HL-60 (cell line): ENCODE data around the gene IFITM5.
A peak's percentile ranks its signal among the peaks of the same experiment; 100 is the strongest.
"Not testable (repeated sequence)": the region's sequence is repeated elsewhere in the genome, so short reads cannot be mapped to it uniquely, and the experiment has no call there.

Experiments
- DNase-seq, 2 experiments: peaks; one replicate each; pipeline ENCODE4 v3.0.0-alpha.2; 2010 to 2020; ENCODE audit warnings: low read depth in 1 of 2, low spot score in 1 of 2
- H3K27ac ChIP-seq: fragments of 250-450 bp; sonication (Bioruptor Pico); replicated peaks from 2 replicates; pipeline ENCODE4 v1.5.1; 2020; ENCODE audit warnings: mild to moderate bottlenecking, moderate library complexity
- H3K27me3 ChIP-seq: fragments of 250-450 bp; sonication (Bioruptor Pico); 2 replicates; pipeline ENCODE4 v1.5.1; 2021; ENCODE audit warnings: mild to moderate bottlenecking, moderate library complexity; ENCODE audit not compliant: insufficient read depth, poor library complexity, severe bottlenecking
- H3K4me3 ChIP-seq: replicated peaks from 2 replicates; pipeline ENCODE4 v1.5.1; 2011; ENCODE audit warnings: mild to moderate bottlenecking, control low read depth, low read length; ENCODE audit not compliant: insufficient read depth
- CTCF ChIP-seq: IDR thresholded peaks from one replicate; pipeline ENCODE4 v1.5.1; 2011; ENCODE audit warnings: low read length, control low read depth, inconsistent platforms; ENCODE audit not compliant: insufficient read depth
- GABPA ChIP-seq: IDR thresholded peaks from 2 replicates; pipeline ENCODE4 v1.6.1; 2012; ENCODE audit warnings: low read depth
- POLR2AphosphoS5 ChIP-seq: IDR thresholded peaks from 2 replicates; pipeline ENCODE4 v1.6.1; 2012; ENCODE audit warnings: low read depth
- REST ChIP-seq: IDR thresholded peaks from 2 replicates; pipeline ENCODE4 v1.6.1; 2012; ENCODE audit warnings: low read depth; ENCODE audit not compliant: insufficient replicate concordance
- SPI1 ChIP-seq: IDR thresholded peaks from 2 replicates; pipeline ENCODE4 v1.6.1; 2012; ENCODE audit warnings: low read depth, mild to moderate bottlenecking, borderline replicate concordance

The IFITM5 gene

GRCh38 chr11:334264-334994 lies 35.1 kb upstream of the IFITM5 start:
- DNase-seq: no peak
- no peak overlapping the region for H3K27ac ChIP-seq
- TF ChIP-seq CTCF (no peak), GABPA (no peak), POLR2AphosphoS5 (no peak), SPI1 (no peak)
- H3K27me3 ChIP-seq: peaks cover 4% of the 10 kb centered on the region
- no peak overlapping the region for H3K4me3 ChIP-seq

GRCh38 chr11:333616-334263 lies 34.4 kb upstream of the IFITM5 start:
- H3K4me3 ChIP-seq, H3K27ac ChIP-seq, DNase-seq, H3K27me3 ChIP-seq: not testable (repeated sequence)

- Histone ChIP-seq H3K4me3 (no peak overlapping the region), H3K27ac (no peak overlapping the region), H3K27me3 (peaks cover 4% of the 10 kb centered on the region)
- DNase-seq: no peak
- no peak for TF ChIP-seq POLR2AphosphoS5
Observed at GRCh38 chr11:332651-333480, 33.5 kb upstream of the IFITM5 start.

GRCh38 chr11:331358-332060 lies 32.2 kb upstream of the IFITM5 start:
- TF ChIP-seq CTCF (no peak), GABPA (no peak), SPI1 (no peak), REST (no peak)
- Histone ChIP-seq H3K27me3 (peaks cover 4% of the 10 kb centered on the region), H3K4me3 (no peak overlapping the region), H3K27ac (no peak overlapping the region)
- no peak for DNase-seq

GRCh38 chr11:330694-331357 lies 31.5 kb upstream of the IFITM5 start:
- peak in 1 of 2 experiments; percentile 50 for DNase-seq
- no peak overlapping the region for H3K27ac ChIP-seq

More at GRCh38 chr11:330694-331357, 31.5 kb upstream of the IFITM5 start:
- Histone ChIP-seq H3K27me3 (peaks cover 4% of the 10 kb centered on the region), H3K4me3 (no peak overlapping the region)
- TF ChIP-seq SPI1: no peak
- TF ChIP-seq POLR2AphosphoS5: no peak
- TF ChIP-seq REST: no peak
- TF ChIP-seq GABPA: no peak
- TF ChIP-seq CTCF: no peak
